PFSK-1 (cell line): Measurements from ENCODE around the gene PCIF1.

Experiments
- FOXP2 ChIP-seq: optimal IDR thresholded peaks from 2 replicates; pipeline ENCODE3; 2011; ENCODE audit warnings: borderline replicate concordance, control low read depth, inconsistent platforms; ENCODE audit not compliant: insufficient read depth; ENCODE audit errors: extremely low read length, extremely low read depth
- POLR2AphosphoS5 ChIP-seq: IDR thresholded peaks from 2 replicates; pipeline ENCODE4 v1.6.1; 2012; ENCODE audit warnings: low read depth, mild to moderate bottlenecking, control low read depth, low read length, moderate library complexity
- SIN3A ChIP-seq: IDR thresholded peaks from 2 replicates; pipeline ENCODE4 v1.6.1; 2012; ENCODE audit warnings: mild to moderate bottlenecking, low read length, moderate library complexity, borderline replicate concordance; ENCODE audit not compliant: insufficient read depth
- TAF1 ChIP-seq: IDR thresholded peaks from 2 replicates; pipeline ENCODE4 v1.6.1; 2012; ENCODE audit warnings: low read length, control low read depth, borderline replicate concordance; ENCODE audit not compliant: insufficient read depth
- TF ChIP-seq, protein P1 (sequence below), 2 experiments: IDR thresholded peaks; 2 replicates each; pipeline versions ENCODE4 v1.6.1 to v1.8.0; 2011 to 2012; ENCODE audit warnings: low read depth in 2 of 2, low read length in 2 of 2, control low read depth in 1 of 2, inconsistent platforms in 1 of 2, mild to moderate bottlenecking in 1 of 2, moderate library complexity in 1 of 2; ENCODE audit not compliant: insufficient read depth in 1 of 2

Gene PCIF1

DNA sequence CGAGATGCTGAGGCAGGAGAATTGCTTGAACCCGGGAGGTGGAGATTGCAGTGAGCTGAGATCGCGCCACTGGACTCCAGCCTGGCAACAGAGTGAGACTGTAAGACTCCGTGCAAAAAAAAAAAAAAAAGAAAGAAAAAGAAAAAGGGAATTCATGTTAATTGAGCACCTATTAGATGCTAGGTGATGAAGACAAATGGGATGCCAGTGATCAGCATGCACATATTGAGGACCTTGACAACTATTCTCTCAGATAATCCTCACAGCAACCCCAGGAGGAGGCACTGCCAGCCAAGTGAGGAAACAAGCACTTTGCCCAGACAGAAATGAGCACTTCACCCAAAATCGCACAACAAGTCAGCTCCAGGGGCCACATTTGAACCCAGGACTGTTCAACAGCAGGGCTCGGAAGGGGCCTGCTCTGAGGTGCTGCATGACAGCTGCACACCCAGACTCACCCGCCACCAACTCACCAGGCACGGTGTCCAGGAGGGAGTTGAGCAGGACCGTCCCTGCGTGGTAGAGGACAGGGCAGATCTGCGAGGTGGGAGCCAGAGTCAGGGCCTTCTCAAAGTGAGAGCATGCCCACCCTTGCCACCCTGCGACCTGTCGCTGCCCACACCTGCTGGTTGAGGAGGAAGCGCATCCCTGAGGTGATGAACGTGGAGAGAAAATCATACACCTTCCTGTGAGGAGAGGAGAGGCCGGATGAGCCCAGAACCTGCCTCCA, 27.1 kb upstream of the PCIF1 start:
- TF ChIP-seq SIN3A = no peak
- no peak for TF ChIP-seq POLR2AphosphoS5
- TF ChIP-seq, protein P1, sequence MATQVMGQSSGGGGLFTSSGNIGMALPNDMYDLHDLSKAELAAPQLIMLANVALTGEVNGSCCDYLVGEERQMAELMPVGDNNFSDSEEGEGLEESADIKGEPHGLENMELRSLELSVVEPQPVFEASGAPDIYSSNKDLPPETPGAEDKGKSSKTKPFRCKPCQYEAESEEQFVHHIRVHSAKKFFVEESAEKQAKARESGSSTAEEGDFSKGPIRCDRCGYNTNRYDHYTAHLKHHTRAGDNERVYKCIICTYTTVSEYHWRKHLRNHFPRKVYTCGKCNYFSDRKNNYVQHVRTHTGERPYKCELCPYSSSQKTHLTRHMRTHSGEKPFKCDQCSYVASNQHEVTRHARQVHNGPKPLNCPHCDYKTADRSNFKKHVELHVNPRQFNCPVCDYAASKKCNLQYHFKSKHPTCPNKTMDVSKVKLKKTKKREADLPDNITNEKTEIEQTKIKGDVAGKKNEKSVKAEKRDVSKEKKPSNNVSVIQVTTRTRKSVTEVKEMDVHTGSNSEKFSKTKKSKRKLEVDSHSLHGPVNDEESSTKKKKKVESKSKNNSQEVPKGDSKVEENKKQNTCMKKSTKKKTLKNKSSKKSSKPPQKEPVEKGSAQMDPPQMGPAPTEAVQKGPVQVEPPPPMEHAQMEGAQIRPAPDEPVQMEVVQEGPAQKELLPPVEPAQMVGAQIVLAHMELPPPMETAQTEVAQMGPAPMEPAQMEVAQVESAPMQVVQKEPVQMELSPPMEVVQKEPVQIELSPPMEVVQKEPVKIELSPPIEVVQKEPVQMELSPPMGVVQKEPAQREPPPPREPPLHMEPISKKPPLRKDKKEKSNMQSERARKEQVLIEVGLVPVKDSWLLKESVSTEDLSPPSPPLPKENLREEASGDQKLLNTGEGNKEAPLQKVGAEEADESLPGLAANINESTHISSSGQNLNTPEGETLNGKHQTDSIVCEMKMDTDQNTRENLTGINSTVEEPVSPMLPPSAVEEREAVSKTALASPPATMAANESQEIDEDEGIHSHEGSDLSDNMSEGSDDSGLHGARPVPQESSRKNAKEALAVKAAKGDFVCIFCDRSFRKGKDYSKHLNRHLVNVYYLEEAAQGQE (IDR thresholded peaks at IDR 0.05; ENCODE audit: insufficient read depth in 1 of 2, low read depth in 2 of 2, low read length in 2 of 2) = no peak
- TF ChIP-seq FOXP2 = no peak
- no peak for TF ChIP-seq TAF1

GRCh38 chr20:45908084-45908483, 26.4 kb upstream of the PCIF1 start:
- TF ChIP-seq FOXP2 (no peak), TAF1 (no peak), POLR2AphosphoS5 (no peak), SIN3A (no peak)
- TF ChIP-seq, protein P1 (IDR thresholded peaks at IDR 0.05; ENCODE audit: insufficient read depth in 1 of 2, low read depth in 2 of 2, low read length in 2 of 2) = no peak

DNA sequence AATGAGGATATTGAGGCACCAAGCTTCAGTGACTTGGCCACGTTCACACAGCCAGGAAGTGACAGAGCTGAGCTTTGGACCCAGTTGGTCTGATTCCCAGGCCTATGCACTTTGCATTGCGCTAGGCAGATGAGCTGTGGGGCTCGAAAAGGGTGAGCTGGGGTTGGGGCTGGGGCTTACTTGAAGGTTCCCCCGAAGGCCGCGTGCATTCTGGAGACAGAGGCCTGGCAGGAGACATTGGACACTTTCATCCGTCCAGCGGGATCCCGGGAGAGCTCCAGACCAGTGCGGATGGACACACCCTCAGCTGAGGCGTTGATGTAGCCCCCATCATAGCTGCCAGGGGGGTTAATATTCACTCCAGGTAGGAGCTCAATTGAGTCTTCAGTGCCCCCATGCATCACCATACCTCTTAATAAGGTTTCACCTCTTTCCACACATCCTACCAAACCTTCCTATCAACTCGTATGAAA, 25.1 kb upstream of the PCIF1 start:
- TF ChIP-seq, protein P1 (IDR thresholded peaks at IDR 0.05; ENCODE audit: insufficient read depth in 1 of 2, low read depth in 2 of 2, low read length in 2 of 2) = no peak
- TF ChIP-seq SIN3A = no peak
- TF ChIP-seq FOXP2 = no peak
- TF ChIP-seq TAF1 = no peak
- no peak for TF ChIP-seq POLR2AphosphoS5

DNA sequence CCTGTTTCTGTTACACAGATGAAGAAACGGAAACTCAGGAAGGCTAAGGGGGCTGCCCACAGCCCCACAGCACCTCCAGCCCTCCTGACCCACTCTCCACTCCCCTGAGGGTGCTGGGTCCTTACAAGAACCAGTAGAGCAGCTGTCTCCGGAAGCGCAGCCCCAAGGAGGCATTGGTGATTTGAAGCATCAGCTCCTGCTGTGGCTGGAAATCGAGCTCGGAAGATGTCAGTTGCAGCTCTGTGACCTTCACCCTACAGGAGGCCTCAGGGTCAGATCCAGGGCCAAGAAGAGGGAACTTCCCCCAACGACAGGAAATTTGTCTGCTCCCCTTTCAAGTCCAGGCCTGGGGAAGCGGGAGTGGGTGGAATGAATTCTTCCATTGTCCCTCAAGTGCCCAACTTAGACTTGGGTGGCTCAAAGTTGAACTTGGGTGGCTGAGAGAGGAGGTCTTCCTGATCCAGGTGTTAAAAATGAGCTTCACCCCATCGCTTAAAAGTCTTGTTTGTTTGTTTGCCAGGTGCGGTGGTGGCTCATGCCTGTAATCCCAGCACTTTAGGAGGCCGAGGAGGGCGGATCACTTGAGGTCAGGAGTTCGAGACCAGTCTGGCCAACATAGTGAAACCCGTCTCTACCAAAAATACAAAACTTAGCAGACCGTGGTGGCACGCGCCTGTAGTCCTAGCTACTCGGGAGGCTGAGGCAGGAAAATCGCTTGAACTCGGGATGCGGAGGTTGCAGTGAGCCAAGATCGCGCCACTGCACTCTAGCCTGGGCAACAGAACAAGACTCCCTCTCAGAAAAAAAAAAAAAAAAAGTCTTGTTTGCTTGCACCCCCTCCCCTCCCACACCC, 24.4 kb upstream of the PCIF1 start:
- TF ChIP-seq POLR2AphosphoS5 (no peak), TAF1 (no peak), SIN3A (no peak), FOXP2 (no peak)
- TF ChIP-seq, protein P1 (IDR thresholded peaks at IDR 0.05; ENCODE audit: insufficient read depth in 1 of 2, low read depth in 2 of 2, low read length in 2 of 2) = no peak
